Measurements from ENCODE around the gene HRCT1. TPM values are rescaled to one million over a fixed set of nuclear protein-coding genes. Genes with fewer than 3 reads are reported as not detected.

Gene HRCT1
- total and polyA plus RNA-seq, 2 of the 4 experiments (the other 2 are of a cell fraction) = 1.1 to 3.9 TPM

DNA sequence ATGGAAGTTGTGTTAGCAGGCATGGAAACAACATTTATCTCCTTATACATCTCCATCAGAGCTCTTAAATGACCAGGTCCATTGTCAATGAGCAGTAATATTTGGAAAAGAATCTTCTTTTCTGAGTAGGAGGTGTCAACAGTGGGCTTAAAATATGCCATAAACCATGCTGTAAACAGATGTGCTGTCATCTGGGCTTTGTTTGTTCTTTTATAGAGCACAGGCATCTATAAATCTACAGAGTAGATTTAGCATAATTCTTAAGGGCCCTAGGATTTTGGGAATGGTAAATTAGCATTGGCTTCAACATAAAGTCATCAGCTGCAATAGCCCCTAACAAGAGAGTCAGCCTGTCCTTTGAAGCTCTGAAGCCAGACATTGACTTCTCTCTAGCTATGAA is 7.7 kb upstream of the HRCT1 start:
- no peak overlapping the region for H3K23ac ChIP-seq (ENCODE audit: low read depth, low read length)
- H3K4me3 ChIP-seq (ENCODE audit: insufficient read depth, low read depth, low read length) = no peak overlapping the region
- H4K8ac ChIP-seq (ENCODE audit: low read depth in 2 of 2, low read length in 2 of 2) = no peak overlapping the region
- no peak overlapping the region for H3K56ac ChIP-seq (ENCODE audit: extremely low read depth, insufficient read depth, low read length)
- POLR2A ChIA-PET (ENCODE audit: unreplicated experiment) = no interaction called here
- H3K4ac ChIP-seq (ENCODE audit: low read depth, low read length) = no peak overlapping the region
- H2AK9ac ChIP-seq (replicated peaks; ENCODE audit: low read depth, low read length, poor library complexity) = no peak overlapping the region
- no TSS peak for BruUV-seq (replicated peaks)
- H2AK5ac ChIP-seq (ENCODE audit: low read depth, low read length) = no peak overlapping the region
- no peak overlapping the region for H2BK5ac ChIP-seq (ENCODE audit: low read depth, low read length, poor library complexity, severe bottlenecking)
- no peak overlapping the region for H4K5ac ChIP-seq (ENCODE audit: low read depth, low read length)
- H2BK120ac ChIP-seq (ENCODE audit: low read depth, low read length) = no peak overlapping the region
- ATAC-seq (ENCODE audit: low read depth) = no peak
- H3K18ac ChIP-seq (ENCODE audit: low read depth, low read length) = no peak overlapping the region
- H4K91ac ChIP-seq (ENCODE audit: insufficient read depth, low read depth, low read length) = no peak overlapping the region
- no peaks in the 10 kb centered on the region for H3K9me3 ChIP-seq (ENCODE audit: control insufficient read depth, insufficient read depth, low read length)
- peaks cover 26% of the 10 kb centered on the region for H3K27me3 ChIP-seq (ENCODE audit: control insufficient read depth, insufficient read depth, low read length)
- H4K20me1 ChIP-seq (ENCODE audit: insufficient read depth, low read length) = no peaks in the 10 kb centered on the region
- H3K4me2 ChIP-seq (ENCODE audit: low read depth, low read length) = no peak overlapping the region
- H2BK20ac ChIP-seq (ENCODE audit: low read depth, low read length) = no peak overlapping the region
- DNase-seq = no peak
- no peak overlapping the region for H3K14ac ChIP-seq (replicated peaks; ENCODE audit: low read depth, low read length)
- CTCF ChIA-PET = interaction anchor here (0.6 kb wide), 1 partner anchor 17 kb away, joined by 3 read pairs; no protein-coding TSS in a partner anchor
- no peak overlapping the region for H2AFZ ChIP-seq (replicated peaks; ENCODE audit: low read length, poor library complexity)
- intact Hi-C loops (cut with micrococcal nuclease) = no loop called here
- dilution Hi-C loops (cut with HindIII; ENCODE audit: low sequenced_read_pairs, unreplicated experiment) = no loop called here
- no peak overlapping the region for H3K27ac ChIP-seq (ENCODE audit: insufficient read depth, low read length)
- H3K9ac ChIP-seq (ENCODE audit: low read depth, low read length) = no peak overlapping the region
- in situ Hi-C loops (cut with MboI; ENCODE audit: low sequenced_read_pairs) = no loop called here
- no peaks in the 10 kb centered on the region for H3K4me1 ChIP-seq (ENCODE audit: control insufficient read depth, insufficient read depth, low read length)
- H3K9me1 ChIP-seq (ENCODE audit: insufficient read depth, low read length) = no peaks in the 10 kb centered on the region
- H3K36me3 ChIP-seq (ENCODE audit: control insufficient read depth, insufficient read depth, low read length) = no peaks in the 10 kb centered on the region
- no peak for TF ChIP-seq CEBPB (IDR thresholded peaks at IDR 0.05; ENCODE audit: low read depth, low read length)
- no peak for TF ChIP-seq SMC3 (IDR thresholded peaks at IDR 0.05; ENCODE audit: low read depth, low read length)
- no peak for TF ChIP-seq FOS (IDR thresholded peaks at IDR 0.05; ENCODE audit: low read depth, low read length)
- no peak for TF ChIP-seq BHLHE40 (IDR thresholded peaks at IDR 0.05; ENCODE audit: low read depth, low read length)
- no peak overlapping the region for H2BK15ac ChIP-seq (ENCODE audit: low read depth, low read length)
- no peaks in the 10 kb centered on the region for H3K79me1 ChIP-seq (ENCODE audit: low read depth in 1 of 2, low read length in 2 of 2)

Measured in IMR-90 (cell line).